ENCODE results near the gene VPS35. TPM values are rescaled to one million over a fixed set of nuclear protein-coding genes. Genes with fewer than 3 reads are reported as not detected.

The VPS35 gene
- total and polyA plus RNA-seq, 2 of the 13 experiments (the other 11 are each of a cell fraction or from before 2014, with no cell fraction given) = 30.7 to 136 TPM

- 0 out of 2 replicates have a peak, but pooled peaks have one; percentile 64 for TF ChIP-seq ZBTB44 (CRISPR knock-in tag; IDR thresholded peaks at IDR 0.05)
- TF ChIP-seq MIER3 (CRISPR knock-in tag; IDR thresholded peaks at IDR 0.05; ENCODE audit: borderline replicate concordance) = 0 out of 2 replicates have a peak, but pooled peaks have one; percentile 27
- TF ChIP-seq PHF5A (CRISPR knock-in tag; IDR thresholded peaks at IDR 0.05; ENCODE audit: low read depth, unreplicated experiment) = peak; percentile 60
- no peak for TF ChIP-seq ISL2 (CRISPR knock-in tag; IDR thresholded peaks at IDR 0.05)
- TF ChIP-seq IKZF5 (CRISPR knock-in tag; IDR thresholded peaks at IDR 0.05) = 0 out of 2 replicates have a peak, but pooled peaks have one; percentile 29
- TF ChIP-seq ZNF232 (CRISPR knock-in tag; IDR thresholded peaks at IDR 0.05; ENCODE audit: borderline replicate concordance) = no peak
- TF ChIP-seq ZNF331 (CRISPR knock-in tag; IDR thresholded peaks at IDR 0.05) = 0 out of 2 replicates have a peak, but pooled peaks have one; percentile 40
- no peak for TF ChIP-seq CREB3 (CRISPR knock-in tag; IDR thresholded peaks at IDR 0.05)
- TF ChIP-seq SMAD9 (CRISPR knock-in tag; IDR thresholded peaks at IDR 0.05) = no peak
- no peak for TF ChIP-seq FOXA1 (IDR thresholded peaks at IDR 0.05)
- TF ChIP-seq FOXA1 (CRISPR knock-in tag; IDR thresholded peaks at IDR 0.05) = peak; percentile 18; the same call in 1 of the 2 replicates
- peak; percentile 66; the same call in 1 of the 2 replicates for TF ChIP-seq KDM3A (CRISPR knock-in tag; IDR thresholded peaks at IDR 0.05; ENCODE audit: low read depth)
- no peak for TF ChIP-seq ZNF18 (CRISPR knock-in tag; IDR thresholded peaks at IDR 0.05; ENCODE audit: insufficient replicate concordance)
- TF ChIP-seq MXD3 (CRISPR knock-in tag; IDR thresholded peaks at IDR 0.05) = 0 out of 2 replicates have a peak, but pooled peaks have one; percentile 41
- TF ChIP-seq ZNF800 (CRISPR knock-in tag; IDR thresholded peaks at IDR 0.05) = no peak
- TF ChIP-seq ZNF770 (CRISPR knock-in tag; IDR thresholded peaks at IDR 0.05) = no peak
- TF ChIP-seq ATF2 (CRISPR knock-in tag; IDR thresholded peaks at IDR 0.05) = 0 out of 2 replicates have a peak, but pooled peaks have one; percentile 35
Observed at GRCh38 chr16:46673320-46674013, 15.5 kb downstream of the VPS35 start (continued).
